ENCODE results near the gene ENO1. TPM values are rescaled to one million over a fixed set of nuclear protein-coding genes. Genes with fewer than 3 reads are reported as not detected.

Gene ENO1
- total RNA-seq, 1 experiment from 2014 or later: 1,044 TPM

DNA sequence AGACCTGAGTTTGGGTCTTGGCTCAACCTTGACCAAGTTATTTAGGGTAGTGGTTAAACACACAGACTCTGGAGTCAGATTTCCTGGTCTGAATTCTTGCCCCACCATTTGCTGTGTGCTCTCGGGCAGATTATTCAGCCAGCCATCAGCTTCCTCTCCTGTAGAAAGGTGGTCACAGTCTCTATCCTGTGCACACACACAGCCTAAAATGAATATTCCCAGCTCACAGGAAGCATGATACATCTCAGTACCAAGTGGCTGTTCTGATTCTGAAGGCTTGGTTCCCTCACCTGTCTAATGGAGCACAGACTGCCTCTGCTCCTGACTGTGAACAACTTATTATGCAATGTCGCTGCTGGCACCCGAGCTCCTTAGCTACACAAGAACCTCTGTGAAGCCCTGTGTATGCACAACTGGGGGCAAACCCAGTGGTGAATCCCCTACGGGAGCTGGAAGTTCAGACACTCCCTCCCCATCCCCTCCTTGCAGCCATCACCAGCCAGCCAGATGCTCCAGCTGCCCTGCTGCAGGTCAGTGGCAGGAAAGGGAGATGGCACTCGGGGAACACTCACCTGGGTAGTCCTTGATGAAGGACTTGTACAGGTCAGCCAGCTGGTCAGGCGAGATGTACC lies 13.7 kb downstream of the ENO1 start:
- no peaks in the 10 kb centered on the region for H3K9me2 ChIP-seq (replicated peaks; ENCODE audit: insufficient read depth, low read length)
- no peak overlapping the region for H3K4me2 ChIP-seq (ENCODE audit: low read depth, low read length, poor library complexity, severe bottlenecking)
- no peak overlapping the region for H3K9ac ChIP-seq (ENCODE audit: low read length)
- H4K20me1 ChIP-seq (ENCODE audit: insufficient read depth, low read depth, low read length): peaks cover 76% of the 10 kb centered on the region
- no peaks in the 10 kb centered on the region for H3K4me1 ChIP-seq (ENCODE audit: low read length)
- peak; percentile 37 for DNase-seq
- H3K79me2 ChIP-seq (ENCODE audit: low read length): no peaks in the 10 kb centered on the region
- H2AFZ ChIP-seq (ENCODE audit: low read length): no peak overlapping the region
- H3K36me3 ChIP-seq (ENCODE audit: insufficient read depth, low read length): peaks cover 84% of the 10 kb centered on the region
- no peaks in the 10 kb centered on the region for H3K9me3 ChIP-seq (ENCODE audit: low read length)
- H3K27ac ChIP-seq (ENCODE audit: low read length): no peak overlapping the region
- no peaks in the 10 kb centered on the region for H3K27me3 ChIP-seq (ENCODE audit: low read length)
- no peak overlapping the region for H3K4me3 ChIP-seq (ENCODE audit: low read length)

DNA sequence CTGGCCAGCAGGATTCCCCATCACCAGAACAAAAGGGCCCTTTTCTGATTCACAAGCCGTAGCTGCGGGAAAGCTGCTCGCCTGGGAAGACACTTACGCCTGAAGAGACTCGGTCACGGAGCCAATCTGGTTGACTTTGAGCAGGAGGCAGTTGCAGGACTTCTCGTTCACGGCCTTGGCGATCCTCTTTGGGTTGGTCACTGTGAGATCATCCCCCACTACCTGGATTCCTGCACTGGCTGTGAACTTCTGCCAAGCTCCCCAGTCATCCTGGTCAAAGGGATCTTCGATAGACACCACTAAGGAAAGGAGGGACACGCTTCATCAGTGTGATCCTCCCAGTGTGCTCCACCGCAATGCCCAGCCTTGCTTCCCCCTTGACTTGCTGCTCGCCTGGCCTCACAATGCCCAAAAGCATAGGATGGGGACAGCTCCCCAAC lies 14.7 kb downstream of the ENO1 start:
- H3K27ac ChIP-seq (ENCODE audit: low read length): no peak overlapping the region
- peaks cover 80% of the 10 kb centered on the region for H4K20me1 ChIP-seq (ENCODE audit: insufficient read depth, low read depth, low read length)

DNA sequence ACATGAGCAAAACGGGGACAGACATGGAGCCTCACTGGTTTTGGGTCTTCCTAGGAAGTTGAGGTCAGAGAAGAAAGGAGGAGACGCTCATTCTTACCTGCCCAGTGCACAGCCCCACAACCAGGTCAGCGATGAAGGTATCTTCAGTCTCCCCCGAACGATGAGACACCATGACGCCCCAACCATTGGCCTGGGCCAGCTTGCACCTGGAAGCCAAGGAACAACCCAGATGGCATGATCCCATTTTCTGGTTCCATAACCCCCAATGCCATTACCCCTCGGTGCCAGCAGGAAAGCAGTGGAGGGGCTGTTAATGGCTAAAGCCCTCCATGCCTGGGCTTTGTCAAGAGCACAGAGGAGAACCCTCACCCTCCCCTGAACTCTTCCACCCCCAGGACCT lies 15.3 kb downstream of the ENO1 start:
- Histone ChIP-seq H3K9me3 (ENCODE audit: low read length) (no peaks in the 10 kb centered on the region), H3K4me1 (ENCODE audit: low read length) (no peaks in the 10 kb centered on the region), H3K79me2 (ENCODE audit: low read length) (no peaks in the 10 kb centered on the region), H3K4me2 (ENCODE audit: low read depth, low read length, poor library complexity, severe bottlenecking) (no peak overlapping the region), H3K9ac (ENCODE audit: low read length) (no peak overlapping the region), H3K4me3 (ENCODE audit: low read length) (no peak overlapping the region), H2AFZ (ENCODE audit: low read length) (no peak overlapping the region), H3K27me3 (ENCODE audit: low read length) (no peaks in the 10 kb centered on the region), H3K27ac (ENCODE audit: low read length) (no peak overlapping the region), H3K9me2 (replicated peaks; ENCODE audit: insufficient read depth, low read length) (no peaks in the 10 kb centered on the region), H4K20me1 (ENCODE audit: insufficient read depth, low read depth, low read length) (peaks cover 82% of the 10 kb centered on the region), H3K36me3 (ENCODE audit: insufficient read depth, low read length) (peaks cover 83% of the 10 kb centered on the region)
- DNase-seq: no peak

More for the DNA sequence above, 14.7 kb downstream of the ENO1 start:
- Histone ChIP-seq H2AFZ (ENCODE audit: low read length) (no peak overlapping the region), H3K9me3 (ENCODE audit: low read length) (no peaks in the 10 kb centered on the region), H3K9ac (ENCODE audit: low read length) (no peak overlapping the region), H3K79me2 (ENCODE audit: low read length) (no peaks in the 10 kb centered on the region), H3K4me2 (ENCODE audit: low read depth, low read length, poor library complexity, severe bottlenecking) (no peak overlapping the region), H3K4me1 (ENCODE audit: low read length) (no peaks in the 10 kb centered on the region), H3K9me2 (replicated peaks; ENCODE audit: insufficient read depth, low read length) (no peaks in the 10 kb centered on the region), H3K27me3 (ENCODE audit: low read length) (no peaks in the 10 kb centered on the region), H3K36me3 (ENCODE audit: insufficient read depth, low read length) (peaks cover 79% of the 10 kb centered on the region), H3K4me3 (ENCODE audit: low read length) (no peak overlapping the region)
- DNase-seq: no peak

DNA sequence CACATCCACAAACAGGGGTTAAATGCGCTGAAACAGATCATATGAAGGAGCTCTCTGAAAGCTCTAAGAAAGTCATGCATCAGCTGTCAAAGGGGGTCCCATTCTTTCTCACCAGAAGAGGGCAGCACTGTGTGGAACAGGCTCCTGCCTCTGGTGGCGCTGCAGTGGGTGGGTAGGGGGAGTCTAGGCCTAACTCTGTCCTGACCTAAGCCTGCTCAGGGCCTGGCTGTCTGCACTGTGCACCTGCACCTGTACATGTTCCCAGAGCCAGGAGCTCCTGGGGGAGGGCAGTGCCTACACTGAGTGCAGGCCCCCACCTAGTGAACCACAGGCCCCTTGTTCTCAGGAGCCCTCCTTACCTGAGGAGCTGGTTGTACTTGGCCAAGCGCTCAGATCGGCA lies 16.0 kb downstream of the ENO1 start:
- no peak overlapping the region for H3K4me3 ChIP-seq (ENCODE audit: low read length)
- H3K9me2 ChIP-seq (replicated peaks; ENCODE audit: insufficient read depth, low read length): no peaks in the 10 kb centered on the region
- no peaks in the 10 kb centered on the region for H3K27me3 ChIP-seq (ENCODE audit: low read length)
- H2AFZ ChIP-seq (ENCODE audit: low read length): no peak overlapping the region
- H3K4me1 ChIP-seq (ENCODE audit: low read length): no peaks in the 10 kb centered on the region
- peaks cover 79% of the 10 kb centered on the region for H3K36me3 ChIP-seq (ENCODE audit: insufficient read depth, low read length)
- H3K4me2 ChIP-seq (ENCODE audit: low read depth, low read length, poor library complexity, severe bottlenecking): no peak overlapping the region
- H3K79me2 ChIP-seq (ENCODE audit: low read length): no peaks in the 10 kb centered on the region
- H4K20me1 ChIP-seq (ENCODE audit: insufficient read depth, low read depth, low read length): peaks cover 78% of the 10 kb centered on the region
- H3K9ac ChIP-seq (ENCODE audit: low read length): no peak overlapping the region
- peak; percentile 67 for DNase-seq
- H3K27ac ChIP-seq (ENCODE audit: low read length): no peak overlapping the region
- no peaks in the 10 kb centered on the region for H3K9me3 ChIP-seq (ENCODE audit: low read length)

DNA sequence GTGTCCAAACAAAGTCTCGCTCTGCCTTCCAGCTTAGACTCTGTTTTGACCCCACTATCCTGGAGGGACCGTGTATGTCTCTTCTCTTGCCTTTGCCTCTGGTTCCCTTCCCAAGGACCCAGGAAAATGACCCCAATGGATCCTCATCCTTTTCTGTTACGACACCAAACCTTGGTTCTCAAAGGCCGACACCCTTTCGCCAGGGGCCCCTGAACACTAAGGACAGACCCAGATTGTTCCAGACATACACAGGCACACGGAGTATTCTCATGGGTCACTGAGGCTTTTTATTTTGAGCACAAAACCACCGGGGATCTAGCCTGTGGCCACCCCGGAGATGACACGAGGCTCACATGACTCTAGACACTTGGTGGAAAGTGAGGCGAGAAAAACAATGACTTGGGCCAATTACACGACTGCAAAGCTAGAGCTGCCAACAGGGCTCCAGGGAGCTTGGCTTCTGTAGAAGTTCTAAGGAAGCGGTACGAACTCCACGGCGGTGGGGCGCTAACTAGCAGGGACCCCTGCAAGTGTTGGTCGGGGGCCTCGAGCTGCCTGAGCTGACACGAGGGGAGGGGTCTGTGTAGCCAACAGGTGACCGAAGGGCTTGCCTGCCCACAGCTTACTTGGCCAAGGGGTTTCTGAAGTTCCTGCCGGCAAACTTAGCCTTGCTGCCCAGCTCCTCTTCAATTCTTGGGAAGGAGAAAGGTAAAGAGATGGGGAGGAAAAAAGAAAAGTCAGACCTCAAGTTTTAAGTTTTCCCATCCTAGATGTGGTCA lies 17.6 kb downstream of the ENO1 start:
- H3K4me1 ChIP-seq (ENCODE audit: low read length): no peaks in the 10 kb centered on the region
- no peak overlapping the region for H3K9ac ChIP-seq (ENCODE audit: low read length)
- H2AFZ ChIP-seq (ENCODE audit: low read length): no peak overlapping the region
- peaks cover 66% of the 10 kb centered on the region for H3K36me3 ChIP-seq (ENCODE audit: insufficient read depth, low read length)
- no peak overlapping the region for H3K4me2 ChIP-seq (ENCODE audit: low read depth, low read length, poor library complexity, severe bottlenecking)
- H3K27me3 ChIP-seq (ENCODE audit: low read length): no peaks in the 10 kb centered on the region
- no peak for DNase-seq
- H3K9me3 ChIP-seq (ENCODE audit: low read length): no peaks in the 10 kb centered on the region
- H3K79me2 ChIP-seq (ENCODE audit: low read length): no peaks in the 10 kb centered on the region
- no peak overlapping the region for H3K27ac ChIP-seq (ENCODE audit: low read length)
- peaks cover 69% of the 10 kb centered on the region for H4K20me1 ChIP-seq (ENCODE audit: insufficient read depth, low read depth, low read length)
- no peak overlapping the region for H3K4me3 ChIP-seq (ENCODE audit: low read length)
- no peaks in the 10 kb centered on the region for H3K9me2 ChIP-seq (replicated peaks; ENCODE audit: insufficient read depth, low read length)

DNA sequence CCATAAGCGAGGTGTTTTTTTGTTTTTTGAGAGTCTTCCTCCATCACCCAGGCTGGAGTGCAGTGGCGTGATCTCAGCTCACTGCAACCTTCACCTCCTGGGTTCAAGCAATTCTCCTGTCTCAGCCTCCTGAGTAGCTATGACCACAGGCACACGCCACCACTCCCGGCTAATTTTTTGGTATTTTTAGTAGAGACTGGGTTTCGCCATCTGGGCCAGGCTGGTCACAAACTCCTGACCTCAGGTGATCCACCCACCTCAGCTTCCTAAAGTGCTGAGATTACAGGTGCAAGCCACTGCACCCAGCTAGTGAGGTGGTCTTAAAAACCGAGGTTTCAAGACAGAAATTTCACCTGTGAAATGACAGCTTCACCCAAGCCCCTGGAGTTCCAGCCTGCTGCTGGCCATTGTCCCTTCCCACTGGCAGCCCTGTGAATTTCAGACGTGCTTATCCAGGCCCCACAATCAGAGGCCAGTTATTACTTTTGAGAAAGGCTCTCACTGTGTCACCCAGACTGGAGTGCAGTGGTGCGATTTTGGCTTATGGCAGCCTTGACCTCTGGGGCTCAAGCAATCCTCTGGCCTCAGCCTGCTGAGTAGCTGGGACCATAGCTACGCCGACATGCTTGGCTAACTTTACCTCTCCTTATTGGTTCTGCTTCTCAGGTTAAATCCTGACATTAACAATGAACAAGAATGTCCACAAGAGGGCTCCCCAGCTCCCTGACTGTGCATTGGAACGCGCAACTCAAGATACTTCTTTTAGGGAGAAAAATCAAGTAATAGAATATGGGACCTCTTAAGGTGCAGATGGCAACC lies 19.4 kb downstream of the ENO1 start:
- H3K9me2 ChIP-seq (replicated peaks; ENCODE audit: insufficient read depth, low read length): no peaks in the 10 kb centered on the region
- peak; percentile 87 for DNase-seq
- H4K20me1 ChIP-seq (ENCODE audit: insufficient read depth, low read depth, low read length): peaks cover 53% of the 10 kb centered on the region
- H3K4me2 ChIP-seq (ENCODE audit: low read depth, low read length, poor library complexity, severe bottlenecking): no peak overlapping the region
- H3K36me3 ChIP-seq (ENCODE audit: insufficient read depth, low read length): peaks cover 52% of the 10 kb centered on the region
- H3K79me2 ChIP-seq (ENCODE audit: low read length): no peaks in the 10 kb centered on the region
- peaks cover 7% of the 10 kb centered on the region for H3K4me1 ChIP-seq (ENCODE audit: low read length)
- H3K9ac ChIP-seq (ENCODE audit: low read length): no peak overlapping the region
- no peaks in the 10 kb centered on the region for H3K27me3 ChIP-seq (ENCODE audit: low read length)
- H3K4me3 ChIP-seq (ENCODE audit: low read length): no peak overlapping the region
- no peaks in the 10 kb centered on the region for H3K9me3 ChIP-seq (ENCODE audit: low read length)
- H3K27ac ChIP-seq (ENCODE audit: low read length): no peak overlapping the region
- H2AFZ ChIP-seq (ENCODE audit: low read length): no peak overlapping the region

DNA sequence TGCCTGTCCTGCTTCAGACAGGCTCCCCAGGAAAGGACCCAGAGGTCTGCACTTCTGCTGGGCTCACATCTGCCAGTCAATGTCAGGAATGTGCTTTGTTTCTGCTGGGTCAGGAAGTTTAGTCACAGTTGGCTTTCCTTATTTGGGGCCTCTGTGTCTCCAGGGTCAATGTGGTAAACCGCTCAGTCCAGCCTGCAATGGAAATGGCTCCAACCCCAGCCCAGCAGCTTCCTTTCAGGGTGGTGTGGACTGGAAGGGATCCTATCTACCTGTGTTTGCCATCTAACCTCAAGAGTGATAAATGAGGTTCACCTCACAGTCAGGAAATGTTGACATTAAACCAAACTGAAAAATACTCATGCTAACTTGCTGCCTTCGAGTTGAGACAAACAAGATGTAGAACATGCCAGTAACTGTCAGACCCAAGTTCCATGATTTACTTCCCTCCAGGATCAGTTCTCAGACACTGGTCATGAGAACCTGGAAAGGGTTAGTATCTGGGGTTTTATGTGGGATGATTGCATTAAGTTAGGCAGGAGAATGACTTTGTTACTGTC lies 20.3 kb downstream of the ENO1 start:
- no peaks in the 10 kb centered on the region for H3K79me2 ChIP-seq (ENCODE audit: low read length)
- H3K4me1 ChIP-seq (ENCODE audit: low read length): peaks cover 7% of the 10 kb centered on the region
- H3K27ac ChIP-seq (ENCODE audit: low read length): peak overlapping the region; percentile 31
- no peak overlapping the region for H3K9ac ChIP-seq (ENCODE audit: low read length)
- peaks cover 44% of the 10 kb centered on the region for H3K36me3 ChIP-seq (ENCODE audit: insufficient read depth, low read length)
- no peaks in the 10 kb centered on the region for H3K9me3 ChIP-seq (ENCODE audit: low read length)
- no peaks in the 10 kb centered on the region for H3K27me3 ChIP-seq (ENCODE audit: low read length)
- H3K9me2 ChIP-seq (replicated peaks; ENCODE audit: insufficient read depth, low read length): no peaks in the 10 kb centered on the region
- no peak overlapping the region for H2AFZ ChIP-seq (ENCODE audit: low read length)
- H3K4me3 ChIP-seq (ENCODE audit: low read length): no peak overlapping the region
- H3K4me2 ChIP-seq (ENCODE audit: low read depth, low read length, poor library complexity, severe bottlenecking): no peak overlapping the region
- peaks cover 46% of the 10 kb centered on the region for H4K20me1 ChIP-seq (ENCODE audit: insufficient read depth, low read depth, low read length)
- DNase-seq: no peak
